NOMO-1 treated with DMSO at 0.1 percent for 48 hours (cell line): ENCODE results near the gene MUC5AC.
"Not testable (repeated sequence)": the region's sequence is repeated elsewhere in the genome, so short reads cannot be mapped to it uniquely, and the experiment has no call there.

Source experiments
- DNase-seq: peaks from one replicate; lab custom pipeline; 2025; ENCODE audit not compliant: unreplicated experiment; lab: John Stamatoyannopoulos, UW

MUC5AC gene

GRCh38 chr11:1175461-1176223 lies 17.9 kb downstream of the MUC5AC start:
- no peak for DNase-seq

- DNase-seq: no peak
Measured at GRCh38 chr11:1176224-1177019, 18.7 kb downstream of the MUC5AC start.

- no peak for DNase-seq
Measured at GRCh38 chr11:1177020-1177770, 19.4 kb downstream of the MUC5AC start.

- DNase-seq: no peak
Measured at GRCh38 chr11:1177771-1178090, 20.0 kb downstream of the MUC5AC start.

- DNase-seq: no peak
Measured at GRCh38 chr11:1178201-1178885, 20.6 kb downstream of the MUC5AC start.

- DNase-seq: no peak
Measured at GRCh38 chr11:1178906-1179305, 21.2 kb downstream of the MUC5AC start.

- DNase-seq: no peak
Measured at GRCh38 chr11:1179641-1180040, 21.9 kb downstream of the MUC5AC start.

GRCh38 chr11:1180171-1180570 lies 22.4 kb downstream of the MUC5AC start:
- DNase-seq: no peak

- DNase-seq: no peak
Measured at GRCh38 chr11:1180947-1181391, 23.2 kb downstream of the MUC5AC start.

GRCh38 chr11:1181420-1181819 lies 23.7 kb downstream of the MUC5AC start:
- no peak for DNase-seq

GRCh38 chr11:1181853-1182535 lies 24.2 kb downstream of the MUC5AC start:
- DNase-seq: peak; percentile 5

GRCh38 chr11:1184139-1184538 lies 26.4 kb downstream of the MUC5AC start:
- DNase-seq: not testable (repeated sequence)

GRCh38 chr11:1188451-1189130 lies 30.8 kb downstream of the MUC5AC start:
- DNase-seq: not testable (repeated sequence)

GRCh38 chr11:1189816-1190215 lies 32.1 kb downstream of the MUC5AC start:
- DNase-seq: not testable (repeated sequence)

GRCh38 chr11:1191786-1192470 lies 34.2 kb downstream of the MUC5AC start:
- DNase-seq: not testable (repeated sequence)

- DNase-seq: no peak
Measured at GRCh38 chr11:1192741-1193325, 35.1 kb downstream of the MUC5AC start.

GRCh38 chr11:1193326-1194230 lies 35.8 kb downstream of the MUC5AC start:
- DNase-seq: no peak
